Activated naive CD8-positive, alpha-beta T cell treated with anti-CD3 and anti-CD28 coated beads, Interleukin-2, amount 50 U/mL, for 16 hours (primary cell): ENCODE measurements around the gene EYA2.
"Not testable (repeated sequence)": the region's sequence is repeated elsewhere in the genome, so short reads cannot be mapped to it uniquely, and the experiment has no call there.

Experiments used
- DNase-seq: peaks from one replicate; pipeline ENCODE4 v3.0.0-alpha.2; 2020; ENCODE audit warnings: low read depth, low spot score

EYA2 gene

GRCh38 chr20:46894579-46894958 lies at the start of gene EYA2:
Gene EYA2 (plus strand): TSS chr20:46894843. CDS start chr20:46990011, 95,168 bp downstream.
- DNase-seq = no peak

- DNase-seq = no peak
Observed at GRCh38 chr20:46844965-46845364, 49.7 kb upstream of the EYA2 start.

GRCh38 chr20:46849269-46849668 lies 45.4 kb upstream of the EYA2 start:
- no peak for DNase-seq

- no peak for DNase-seq
Observed at GRCh38 chr20:46849751-46850150, 44.9 kb upstream of the EYA2 start.

- no peak for DNase-seq
Observed at GRCh38 chr20:46850416-46850815, 44.2 kb upstream of the EYA2 start.

GRCh38 chr20:46850896-46851295 lies 43.7 kb upstream of the EYA2 start:
- DNase-seq = no peak

- no peak for DNase-seq
Observed at GRCh38 chr20:46851746-46852145, 42.9 kb upstream of the EYA2 start.

- DNase-seq = no peak
Observed at GRCh38 chr20:46852313-46852712, 42.3 kb upstream of the EYA2 start.

- DNase-seq = no peak
Observed at GRCh38 chr20:46853926-46854325, 40.7 kb upstream of the EYA2 start.

- no peak for DNase-seq
Observed at GRCh38 chr20:46857061-46857831, 37.4 kb upstream of the EYA2 start.

GRCh38 chr20:46865824-46866223 lies 28.8 kb upstream of the EYA2 start:
- DNase-seq = no peak

- DNase-seq = no peak
Observed at GRCh38 chr20:46870041-46870440, 24.6 kb upstream of the EYA2 start.

GRCh38 chr20:46872328-46873211 lies 22.1 kb upstream of the EYA2 start:
- no peak for DNase-seq

GRCh38 chr20:46875059-46875458 lies 19.6 kb upstream of the EYA2 start:
- no peak for DNase-seq

GRCh38 chr20:46879386-46879785 lies 15.3 kb upstream of the EYA2 start:
- no peak for DNase-seq

- DNase-seq = not testable (repeated sequence)
Observed at GRCh38 chr20:46879963-46880362, 14.7 kb upstream of the EYA2 start.

GRCh38 chr20:46883892-46884291 lies 10.8 kb upstream of the EYA2 start:
- DNase-seq = no peak

- DNase-seq = no peak
Observed at GRCh38 chr20:46890682-46891081, 4.0 kb upstream of the EYA2 start.

- DNase-seq = no peak
Observed at GRCh38 chr20:46893051-46893450, 1.6 kb upstream of the EYA2 start.

GRCh38 chr20:46893877-46894578 lies 615 bp upstream of the EYA2 start:
- DNase-seq = no peak

GRCh38 chr20:46894971-46895905 lies 595 bp downstream of the EYA2 start:
- DNase-seq = no peak
